GM12891 (cell line): Measurements from ENCODE around the gene CA12.

Experiments
- PAX5 ChIP-seq: IDR thresholded peaks from 2 replicates; pipeline ENCODE4 v1.6.1; 2011; ENCODE audit warnings: low read length, moderate library complexity, mild to moderate bottlenecking; ENCODE audit not compliant: insufficient read depth, severe bottlenecking
- POLR2A ChIP-seq: IDR thresholded peaks from 2 replicates; pipeline ENCODE4 v1.6.1; 2011; ENCODE audit warnings: low read depth, low read length, control low read depth
- POLR2AphosphoS5 ChIP-seq: IDR thresholded peaks from 2 replicates; pipeline ENCODE4 v1.6.1; 2011; ENCODE audit warnings: low read depth, low read length, control low read depth
- TAF1 ChIP-seq: IDR thresholded peaks from 2 replicates; pipeline ENCODE4 v1.6.1; 2011; ENCODE audit warnings: low read depth, low read length, control low read depth

DNA sequence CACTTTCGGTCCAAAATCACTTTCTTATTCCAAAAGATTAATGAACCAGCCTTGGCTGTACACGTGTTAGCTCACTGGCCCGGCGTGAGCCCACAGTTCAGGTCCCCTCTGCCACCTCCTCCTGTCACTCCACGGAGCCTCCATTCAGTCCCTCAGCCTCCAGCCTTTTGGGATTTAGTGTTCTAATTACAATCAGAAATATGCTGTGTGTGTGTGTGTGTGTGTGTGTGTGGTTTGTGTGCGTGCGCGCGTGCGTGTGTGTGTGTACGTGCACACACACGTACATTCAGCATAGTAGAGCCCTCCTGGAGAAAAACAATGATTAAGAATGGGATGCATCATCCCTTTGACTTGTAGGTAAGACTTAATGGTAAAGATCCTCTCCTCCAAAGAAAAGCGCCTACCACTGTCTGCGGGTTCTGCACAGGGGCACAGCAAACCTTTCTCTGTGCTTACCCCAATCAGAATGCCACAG, 801 bp downstream of the CA12 start:
- TF ChIP-seq POLR2AphosphoS5 = no peak
- TF ChIP-seq POLR2A = no peak
- TF ChIP-seq TAF1 = no peak
- no peak for TF ChIP-seq PAX5
